ENCODE results near the gene DYRK4.
"Not testable (repeated sequence)": the region's sequence is repeated elsewhere in the genome, so short reads cannot be mapped to it uniquely, and the experiment has no call there.

- TF ChIP-seq, protein P1, sequence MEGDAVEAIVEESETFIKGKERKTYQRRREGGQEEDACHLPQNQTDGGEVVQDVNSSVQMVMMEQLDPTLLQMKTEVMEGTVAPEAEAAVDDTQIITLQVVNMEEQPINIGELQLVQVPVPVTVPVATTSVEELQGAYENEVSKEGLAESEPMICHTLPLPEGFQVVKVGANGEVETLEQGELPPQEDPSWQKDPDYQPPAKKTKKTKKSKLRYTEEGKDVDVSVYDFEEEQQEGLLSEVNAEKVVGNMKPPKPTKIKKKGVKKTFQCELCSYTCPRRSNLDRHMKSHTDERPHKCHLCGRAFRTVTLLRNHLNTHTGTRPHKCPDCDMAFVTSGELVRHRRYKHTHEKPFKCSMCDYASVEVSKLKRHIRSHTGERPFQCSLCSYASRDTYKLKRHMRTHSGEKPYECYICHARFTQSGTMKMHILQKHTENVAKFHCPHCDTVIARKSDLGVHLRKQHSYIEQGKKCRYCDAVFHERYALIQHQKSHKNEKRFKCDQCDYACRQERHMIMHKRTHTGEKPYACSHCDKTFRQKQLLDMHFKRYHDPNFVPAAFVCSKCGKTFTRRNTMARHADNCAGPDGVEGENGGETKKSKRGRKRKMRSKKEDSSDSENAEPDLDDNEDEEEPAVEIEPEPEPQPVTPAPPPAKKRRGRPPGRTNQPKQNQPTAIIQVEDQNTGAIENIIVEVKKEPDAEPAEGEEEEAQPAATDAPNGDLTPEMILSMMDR (IDR thresholded peaks at IDR 0.05; ENCODE audit: insufficient read depth, low read length, poor library complexity, severe bottlenecking): not testable (repeated sequence)
- TF ChIP-seq EZH2phosphoT487 (conservative IDR thresholded peaks at IDR 0.05; ENCODE audit: low read length): not testable (repeated sequence)
These were observed 38.6 kb upstream of the DYRK4 start for GRCh38 chr12:4523443-4523842.
